GM21526 (cell line): Measurements from ENCODE around the gene ECI2.
A peak's percentile ranks its signal among the peaks of the same experiment; 100 is the strongest.
"Not testable (repeated sequence)": the region's sequence is repeated elsewhere in the genome, so short reads cannot be mapped to it uniquely, and the experiment has no call there.

Experiments used
- ATAC-seq: cut with Tn5 transposase; IDR thresholded peaks from one replicate; pipeline ENCODE4 v1.9.1; 2021; ENCODE audit warnings: moderate library complexity; ENCODE audit not compliant: unreplicated experiment, low FRiP score

The ECI2 gene

DNA sequence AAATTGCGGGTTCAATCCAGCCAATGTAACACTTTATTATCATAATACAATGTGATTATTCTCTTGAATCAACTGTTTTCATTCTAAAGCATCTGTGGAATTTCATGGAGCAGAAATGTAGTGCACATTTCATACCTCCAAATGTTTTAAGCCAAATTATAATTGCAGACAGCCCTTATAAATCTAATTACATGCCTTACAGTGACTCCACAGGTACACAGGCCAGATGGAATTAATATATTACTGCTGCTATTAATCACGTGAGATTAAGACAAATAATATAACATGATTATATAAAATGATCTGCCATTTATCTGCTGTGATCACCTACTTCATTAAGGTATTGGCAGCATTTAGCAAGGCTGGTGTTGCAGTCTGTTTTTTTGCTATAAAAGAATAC is 9.7 kb upstream of the ECI2 start:
- no peak for ATAC-seq

DNA sequence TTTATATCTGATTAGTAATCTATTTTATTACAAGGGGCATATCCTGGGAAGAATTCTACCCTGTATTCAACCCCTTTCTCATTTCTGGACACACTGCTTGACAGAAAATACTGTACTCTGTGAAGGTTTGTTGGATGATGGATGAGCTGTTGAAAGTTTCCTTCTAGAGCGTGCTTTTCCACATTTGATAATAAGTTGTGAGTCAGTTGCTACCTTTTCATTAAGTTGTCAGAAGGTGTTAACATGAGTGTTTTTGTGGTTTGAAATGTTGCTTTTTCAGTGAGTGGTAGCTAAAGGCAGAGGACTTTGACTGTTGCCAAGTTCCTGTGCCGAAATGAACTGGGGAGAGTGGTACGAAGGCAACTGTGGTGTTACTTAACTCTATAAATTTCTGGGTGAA is 3.9 kb upstream of the ECI2 start:
- ATAC-seq, result no peak

DNA sequence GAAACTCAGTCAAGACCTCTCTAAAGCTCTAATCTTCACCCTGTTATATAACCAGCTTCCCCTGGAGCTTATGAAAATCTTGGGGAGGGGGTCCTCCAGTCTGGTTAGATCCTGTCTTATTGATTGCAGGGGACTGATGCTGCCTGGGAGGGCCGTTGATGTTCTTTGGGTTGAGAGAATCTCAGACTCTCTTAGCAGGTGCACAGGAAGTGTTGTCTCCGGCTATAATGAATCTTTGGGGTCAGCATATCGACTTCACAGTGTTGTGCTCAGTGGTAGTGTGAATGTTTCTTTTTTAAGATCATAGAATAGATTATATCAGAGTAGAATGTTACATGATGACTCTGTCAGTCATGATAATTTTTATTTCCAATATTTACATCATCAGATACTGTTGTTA is 2.8 kb upstream of the ECI2 start:
- no peak for ATAC-seq

DNA sequence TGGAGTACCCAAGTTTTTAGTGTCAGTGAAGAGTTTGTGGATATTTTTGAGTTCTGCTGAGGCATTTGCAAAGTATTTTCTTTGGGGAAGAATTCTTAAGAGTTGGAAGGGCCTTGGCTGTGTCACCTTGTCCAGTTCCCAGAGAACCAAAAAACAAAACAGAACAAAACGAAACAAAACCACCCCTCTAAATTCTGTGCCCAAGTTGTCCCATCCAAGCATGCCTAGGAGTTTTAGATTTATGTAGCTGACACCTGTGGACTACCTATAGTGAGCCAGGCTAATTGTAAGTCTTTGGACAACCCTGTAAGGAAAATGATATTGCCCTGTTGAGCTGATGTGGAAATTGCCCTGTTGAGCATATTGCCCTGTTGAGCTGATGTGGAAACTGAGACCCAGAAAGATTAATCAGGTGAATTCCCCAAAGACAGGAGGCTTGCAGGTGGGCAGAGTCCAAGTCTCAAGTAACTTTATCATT is 1.0 kb upstream of the ECI2 start:
- no peak for ATAC-seq

DNA sequence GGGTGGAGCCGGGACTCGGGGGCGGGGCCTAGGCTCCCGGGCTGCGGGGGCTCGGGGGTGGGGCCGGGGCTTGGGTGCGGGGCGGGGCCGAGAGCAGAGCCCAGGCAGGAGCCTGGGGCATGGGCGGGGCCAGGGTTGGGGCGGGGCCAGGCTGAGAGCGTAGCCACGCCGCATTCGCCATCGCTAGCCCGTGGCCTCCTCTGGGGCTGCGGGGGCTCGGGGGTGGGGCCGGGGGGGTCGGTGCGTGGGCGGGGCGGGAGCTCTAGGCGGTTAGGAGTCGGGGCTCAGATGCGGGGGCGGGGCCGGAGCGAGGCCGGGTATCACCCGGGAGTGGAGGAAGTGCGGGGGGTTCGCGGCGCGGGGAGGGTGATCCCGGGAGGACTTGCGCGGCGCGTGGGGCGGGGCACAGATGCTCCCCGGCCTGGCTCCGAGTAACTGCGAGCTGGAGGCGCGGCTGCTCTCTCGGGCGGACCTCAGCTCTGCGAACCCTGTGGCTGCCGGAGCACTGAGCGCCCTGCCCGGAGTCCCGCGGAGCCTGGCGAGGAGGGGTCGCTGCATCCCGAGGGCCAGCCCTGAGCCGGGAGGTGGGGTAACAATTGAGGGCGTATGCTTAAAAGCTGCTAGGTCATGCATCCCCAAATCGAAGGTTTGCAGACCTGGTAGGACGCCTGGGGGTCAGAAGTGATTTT is 434 bp upstream of the ECI2 start:
- peak; percentile 63 for ATAC-seq

DNA sequence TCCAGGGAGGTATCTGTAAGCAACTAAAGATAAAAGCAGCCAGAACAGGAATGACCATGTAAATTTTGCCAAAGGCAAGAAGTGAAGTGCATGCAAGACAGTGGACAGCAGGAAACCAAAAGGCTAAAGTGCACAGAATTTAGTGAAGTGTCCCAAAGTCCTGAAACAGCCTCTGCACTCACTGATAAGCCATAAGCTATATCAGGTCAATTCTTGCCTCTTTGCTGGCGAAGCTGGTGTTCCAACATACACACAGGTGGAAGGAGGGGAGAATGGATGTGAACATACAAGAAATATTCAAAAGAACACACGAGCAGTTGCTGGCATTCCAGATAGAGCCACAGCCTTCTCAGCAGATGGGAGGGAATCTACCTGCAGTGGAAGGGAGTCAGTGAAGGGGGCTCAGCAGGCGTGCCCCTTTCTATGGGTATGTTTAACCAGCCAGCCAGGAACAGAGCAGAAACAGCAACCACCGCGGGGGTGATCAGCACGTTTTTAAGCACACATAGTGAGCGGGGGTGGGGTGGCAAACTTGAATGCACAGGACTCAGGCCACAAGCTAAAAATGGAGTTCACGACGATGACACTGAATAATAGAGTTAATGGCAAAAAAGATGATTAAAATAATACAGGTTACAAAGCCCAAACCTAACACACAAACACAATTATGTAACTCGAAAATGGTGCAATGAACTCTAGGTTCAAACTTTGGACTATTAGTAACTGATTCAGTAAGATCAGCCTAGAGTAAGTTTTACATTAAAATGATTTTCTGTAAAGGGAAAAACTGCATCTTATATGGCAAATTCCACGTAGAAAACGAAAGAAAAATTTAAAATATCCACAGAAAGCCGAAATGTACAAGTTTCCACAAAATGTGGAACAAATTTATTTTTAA is 1.2 kb downstream of the ECI2 start:
- ATAC-seq, result no peak

DNA sequence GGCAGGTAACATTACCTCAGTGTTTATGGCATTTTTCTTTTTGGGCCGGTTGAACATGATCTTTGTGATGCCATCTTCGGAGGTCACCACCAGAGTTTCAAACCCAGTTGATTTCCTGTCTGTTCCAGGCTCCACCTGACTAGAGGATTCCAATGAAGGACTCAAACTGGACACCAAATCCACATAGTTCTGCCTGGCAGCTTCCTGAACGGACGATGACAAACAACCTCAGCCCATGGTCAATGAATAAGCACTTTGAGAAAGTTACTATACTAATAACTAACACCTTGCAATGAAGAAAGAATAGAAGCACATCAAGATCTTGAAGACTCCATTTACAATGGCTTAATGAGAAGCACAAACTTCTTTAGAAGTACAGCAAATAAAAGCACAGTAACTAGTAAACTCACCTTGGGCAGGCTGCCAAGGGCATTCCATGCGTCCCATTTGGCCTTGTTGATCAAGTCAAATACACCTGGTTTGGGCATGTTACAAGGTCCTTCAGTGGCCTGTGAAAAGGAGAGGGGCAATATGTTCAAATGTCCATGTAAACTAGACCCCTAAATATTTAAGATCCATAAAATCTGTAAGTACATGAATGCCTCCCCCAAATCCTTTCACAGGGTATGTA is 4.9 kb downstream of the ECI2 start:
- no peak for ATAC-seq

DNA sequence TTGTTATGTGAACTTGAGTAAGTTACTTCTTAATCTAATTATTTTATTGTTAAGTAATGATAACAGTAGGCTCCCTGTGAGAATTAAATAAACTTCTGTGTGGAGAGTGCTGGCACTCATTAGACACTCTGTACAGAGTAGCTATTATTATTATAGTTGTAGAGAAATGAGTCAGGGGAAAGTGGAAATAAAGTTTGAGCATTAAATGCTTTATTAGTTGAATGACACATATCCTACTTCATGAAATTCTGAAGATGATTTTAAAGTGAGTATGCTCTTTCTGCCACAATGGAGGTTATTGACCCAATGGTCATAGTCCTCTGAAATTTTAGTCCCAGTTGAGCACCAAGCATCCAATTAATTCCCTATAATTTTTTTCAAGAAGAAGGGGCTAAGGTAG is 5.9 kb downstream of the ECI2 start:
- ATAC-seq, result no peak

DNA sequence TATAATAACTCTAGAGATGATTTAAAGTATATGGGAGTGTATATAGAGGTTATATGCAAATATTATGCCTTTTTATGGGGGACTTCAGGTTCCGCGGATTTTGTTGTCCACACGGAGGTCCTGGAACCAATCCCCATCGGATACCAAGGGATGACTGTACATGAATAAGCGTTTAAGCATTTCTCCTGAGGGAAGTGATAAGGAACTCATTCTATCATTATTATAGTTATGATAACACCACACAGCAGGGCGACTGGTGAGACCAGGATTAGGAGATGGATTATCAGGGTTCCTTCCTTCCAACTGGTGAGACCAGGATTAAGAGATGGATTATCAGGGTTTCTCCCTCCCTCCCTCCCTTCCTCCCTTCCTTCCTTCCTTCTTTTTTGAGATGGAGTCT is 6.6 kb downstream of the ECI2 start:
- no peak for ATAC-seq

DNA sequence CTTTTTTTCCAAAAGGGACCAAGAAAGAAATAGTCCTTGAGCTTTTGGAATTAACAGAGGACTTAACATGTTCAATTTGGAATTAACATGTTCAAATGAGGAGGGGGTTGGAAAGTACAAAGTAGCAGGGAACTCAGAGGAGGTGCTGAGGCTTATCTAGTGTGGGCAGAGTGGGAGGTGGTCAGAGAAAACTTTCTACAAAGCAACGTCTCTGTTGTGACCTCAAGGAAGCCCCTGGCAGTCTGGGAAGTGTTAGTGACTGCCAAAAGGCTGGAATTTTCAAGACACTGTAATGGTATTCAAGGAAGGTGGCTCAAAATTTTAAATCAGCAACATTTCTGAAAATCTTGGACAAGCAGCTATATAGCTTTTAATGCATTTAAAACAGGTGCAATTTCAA is 7.3 kb downstream of the ECI2 start:
- ATAC-seq, result no peak

DNA sequence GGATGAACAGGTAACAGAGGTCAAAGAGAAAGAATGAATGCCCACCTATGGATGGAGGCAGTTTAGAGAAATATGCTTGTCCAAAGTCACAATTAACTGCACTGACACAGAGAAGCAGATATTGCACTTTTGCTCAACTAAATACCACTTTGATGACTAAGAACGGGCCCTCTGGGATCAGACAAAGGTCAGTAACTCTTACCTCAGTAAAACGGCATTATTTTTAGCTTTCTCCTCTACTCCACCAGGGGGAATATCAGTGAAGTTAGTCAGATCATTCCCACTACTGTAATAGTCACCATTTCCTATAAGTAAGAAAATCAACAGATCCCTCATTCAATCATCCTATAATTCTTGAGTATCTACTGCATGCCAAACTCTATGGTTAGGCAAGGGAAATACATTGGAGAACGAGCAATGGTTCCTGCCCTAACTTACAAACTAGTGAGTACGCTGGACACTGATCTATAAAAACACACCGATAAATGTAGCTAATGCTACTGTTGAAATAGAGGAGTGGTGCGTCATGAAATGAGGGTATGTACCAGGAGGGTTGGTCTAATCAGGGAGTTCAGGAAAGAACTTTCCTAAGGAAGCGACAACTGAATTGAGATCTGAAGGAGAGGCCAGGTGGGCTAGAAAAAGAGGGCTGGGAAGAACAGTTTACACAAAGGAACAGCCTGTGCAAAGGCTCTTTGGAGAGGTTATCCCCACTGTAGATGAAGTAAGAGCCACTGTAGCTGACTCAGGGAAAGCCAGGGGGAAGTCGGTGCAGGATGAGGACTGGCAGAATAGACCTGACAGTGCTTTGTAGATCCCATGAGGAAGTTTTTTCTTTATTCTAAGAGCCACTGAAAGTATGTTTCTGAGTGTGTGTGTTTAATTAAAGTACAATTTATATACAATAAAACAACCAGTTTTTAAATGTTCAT is 9.2 kb downstream of the ECI2 start:
- no peak for ATAC-seq

DNA sequence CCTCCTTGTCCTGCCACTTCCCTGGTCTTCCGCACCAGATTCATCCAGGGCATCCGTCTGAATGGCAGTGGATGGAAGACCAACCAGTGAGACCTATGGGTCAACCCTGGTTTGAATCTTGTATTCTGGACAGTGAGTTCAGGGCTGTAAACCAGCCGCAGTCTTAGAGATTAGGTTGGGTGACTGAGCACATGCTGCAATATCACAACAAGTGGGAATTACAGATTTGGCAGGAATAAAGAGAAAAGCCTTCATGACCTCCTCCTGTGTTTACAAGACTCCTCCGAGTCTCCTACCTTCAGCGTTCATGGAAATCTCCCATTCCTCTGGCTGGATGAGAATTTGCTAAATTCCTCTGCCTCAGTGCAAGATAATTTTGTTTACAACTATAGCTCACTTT is 9.9 kb downstream of the ECI2 start:
- no peak for ATAC-seq

DNA sequence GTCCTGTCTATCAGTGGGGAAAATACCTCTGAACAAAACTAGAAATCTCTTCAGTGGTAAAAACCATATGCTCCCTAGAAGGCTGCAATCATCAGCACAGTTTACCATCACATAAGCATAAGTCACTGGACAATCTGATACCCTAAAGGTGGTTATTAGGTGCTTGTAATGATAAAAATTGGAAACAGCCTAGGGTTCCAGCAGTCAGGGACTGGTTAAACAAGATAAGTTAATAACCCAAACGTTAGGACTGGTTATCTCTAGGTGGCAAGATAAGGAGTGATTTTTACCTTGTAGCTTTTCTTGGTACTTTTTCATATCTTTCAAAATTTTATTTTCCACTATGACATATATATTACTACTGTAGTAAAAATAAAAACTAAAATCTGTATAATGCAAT is 11.0 kb downstream of the ECI2 start:
- no peak for ATAC-seq

DNA sequence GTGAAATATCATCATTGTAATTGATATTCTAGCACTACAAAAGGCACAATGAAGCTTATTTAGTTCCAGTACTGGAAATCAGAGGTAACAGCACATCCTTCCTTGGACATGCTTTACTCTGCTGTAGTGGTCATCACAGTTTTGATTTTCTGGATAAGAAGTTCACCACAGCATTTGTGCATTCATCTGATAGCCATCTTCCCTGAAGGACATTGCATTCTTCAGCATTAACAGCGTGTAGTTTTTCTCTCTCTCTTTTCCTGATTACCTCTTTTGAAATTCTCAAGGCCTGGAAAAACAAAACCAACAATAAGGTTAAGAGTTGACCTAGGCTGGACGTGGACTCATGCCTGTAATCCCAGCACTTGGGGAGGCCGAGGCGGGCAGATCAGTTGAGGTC is 19.6 kb downstream of the ECI2 start:
- no peak for ATAC-seq

DNA sequence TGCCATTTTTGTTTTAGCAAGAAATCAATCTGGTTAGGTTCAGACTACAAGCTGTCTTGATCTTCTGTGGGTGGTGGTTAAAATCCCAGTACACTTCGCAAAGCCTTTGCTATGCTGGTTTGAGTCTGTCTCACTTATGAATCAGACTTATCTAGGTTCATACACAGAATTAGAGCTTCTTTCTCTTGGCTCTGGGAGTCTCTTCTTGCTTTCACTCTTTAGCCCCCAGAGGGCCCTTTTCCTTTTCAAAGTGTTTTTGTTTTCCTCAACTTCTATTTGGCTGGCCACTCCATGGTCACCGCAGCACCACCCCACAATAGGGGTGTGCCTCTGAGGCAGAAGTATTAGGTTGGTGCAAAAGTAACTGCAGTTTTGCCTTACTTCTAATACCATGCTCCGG is 21.3 kb downstream of the ECI2 start:
- no peak for ATAC-seq

DNA sequence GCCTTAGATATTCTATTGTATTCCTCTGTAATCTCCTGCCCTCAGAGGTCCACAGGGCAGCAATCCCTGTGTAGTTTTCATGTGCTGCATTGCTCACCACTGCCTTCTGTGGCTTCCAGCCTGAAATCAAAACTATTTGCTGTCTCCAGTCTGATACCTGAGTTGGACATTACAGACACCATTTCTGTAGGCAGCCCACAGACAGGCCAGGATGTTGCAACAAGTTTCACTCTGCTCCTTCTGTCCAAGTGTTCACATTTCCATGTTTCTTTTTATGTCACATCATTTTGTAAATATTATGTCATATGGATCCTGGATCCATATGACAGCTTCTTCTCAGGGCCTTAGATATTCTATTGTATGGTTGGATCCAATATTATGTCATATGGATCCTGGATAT is 21.7 kb downstream of the ECI2 start:
- ATAC-seq, result no peak

DNA sequence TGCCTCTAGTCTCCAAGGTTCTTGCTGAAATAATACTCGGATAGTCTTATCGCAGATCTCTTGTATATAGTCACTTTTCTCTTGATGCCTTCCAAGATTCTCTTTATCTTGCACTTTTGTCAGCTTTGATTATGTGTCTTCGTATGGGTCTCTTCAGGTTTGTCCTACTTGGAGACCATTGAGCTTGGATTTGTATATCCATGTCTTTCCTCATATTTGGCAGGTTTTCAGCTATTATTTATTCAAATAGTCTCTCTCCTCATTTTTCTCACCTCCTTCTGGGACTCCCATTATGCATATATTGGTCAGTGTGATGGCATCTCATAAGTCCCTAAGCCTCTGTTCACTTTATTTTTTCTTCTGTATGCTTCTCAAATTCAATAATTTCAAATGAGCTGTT is 23.0 kb downstream of the ECI2 start:
- no peak for ATAC-seq

DNA sequence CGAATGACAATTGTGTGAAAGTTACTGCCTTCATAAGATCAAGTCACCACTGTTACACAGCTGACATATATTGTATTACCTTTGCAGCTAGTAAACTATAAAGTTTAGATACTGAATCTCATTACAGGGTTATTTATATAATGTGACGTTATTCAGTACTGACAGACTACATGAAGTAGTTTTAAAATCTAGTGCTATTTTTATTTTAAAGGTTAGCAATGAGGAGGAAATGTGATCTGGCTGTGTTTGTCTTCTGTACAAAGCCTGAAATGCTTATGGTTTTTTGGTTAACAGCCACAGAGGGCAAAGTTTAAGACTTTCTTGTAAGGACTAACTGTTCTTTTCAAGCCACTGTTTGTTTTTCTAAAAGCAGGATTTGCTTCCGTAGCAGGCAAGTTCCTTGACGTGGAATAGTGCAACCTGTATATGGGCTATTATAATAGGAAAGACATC is 26.0 kb downstream of the ECI2 start:
- not testable (repeated sequence) for ATAC-seq

DNA sequence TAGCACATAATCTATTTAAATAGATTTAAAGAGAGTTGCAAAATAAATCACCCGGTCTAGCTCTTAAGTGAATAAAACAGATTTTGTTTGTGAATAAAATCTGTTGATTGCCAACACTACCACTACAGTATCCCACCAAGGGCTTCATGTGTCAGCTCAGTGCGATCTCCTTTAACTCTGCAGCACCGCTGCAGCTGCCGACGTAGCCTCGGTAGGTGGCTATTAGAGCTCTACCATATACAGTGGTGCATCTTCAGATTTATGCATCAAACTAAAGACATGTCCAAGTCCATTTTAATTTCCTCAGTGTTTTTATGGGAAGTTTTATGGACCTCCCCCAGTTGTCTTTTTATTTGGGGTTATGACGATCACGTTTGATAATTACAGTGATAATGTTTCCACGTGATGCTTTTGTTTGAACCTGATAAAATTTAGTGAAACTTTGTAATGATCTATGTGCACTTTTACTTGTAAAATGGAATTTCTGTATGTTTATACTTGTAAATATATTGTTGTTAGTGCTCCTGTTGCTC is 26.7 kb downstream of the ECI2 start:
- ATAC-seq, result no peak

DNA sequence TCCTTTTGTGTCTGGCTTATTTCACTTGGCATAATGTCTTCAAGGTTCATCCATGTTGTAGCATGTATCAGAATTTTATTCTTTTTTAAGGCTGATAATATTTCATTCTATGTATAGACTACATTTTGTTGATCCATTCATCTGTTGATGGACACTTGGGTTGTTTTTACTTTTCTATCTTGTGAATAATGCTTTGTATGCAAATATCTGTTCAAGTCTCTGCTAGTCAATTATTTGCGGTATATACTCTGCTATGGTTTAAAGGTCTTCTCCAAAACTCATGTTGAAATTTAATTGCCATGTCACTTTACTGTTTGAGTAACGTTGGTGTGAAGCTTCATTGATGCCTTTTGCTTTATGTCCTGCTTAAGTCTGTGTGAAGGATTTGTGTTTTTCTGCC is 27.5 kb downstream of the ECI2 start:
- no peak for ATAC-seq
